Measurements from ENCODE around the gene SERPINA5. TPM values are rescaled to one million over a fixed set of nuclear protein-coding genes. Genes with fewer than 3 reads are reported as not detected.
A peak's percentile ranks its signal among the peaks of the same experiment; 100 is the strongest.

SERPINA5 gene
- total and polyA plus RNA-seq, 2 of the 13 experiments (the other 11 are each of a cell fraction or from before 2014, with no cell fraction given), result 449 to 498 TPM

DNA sequence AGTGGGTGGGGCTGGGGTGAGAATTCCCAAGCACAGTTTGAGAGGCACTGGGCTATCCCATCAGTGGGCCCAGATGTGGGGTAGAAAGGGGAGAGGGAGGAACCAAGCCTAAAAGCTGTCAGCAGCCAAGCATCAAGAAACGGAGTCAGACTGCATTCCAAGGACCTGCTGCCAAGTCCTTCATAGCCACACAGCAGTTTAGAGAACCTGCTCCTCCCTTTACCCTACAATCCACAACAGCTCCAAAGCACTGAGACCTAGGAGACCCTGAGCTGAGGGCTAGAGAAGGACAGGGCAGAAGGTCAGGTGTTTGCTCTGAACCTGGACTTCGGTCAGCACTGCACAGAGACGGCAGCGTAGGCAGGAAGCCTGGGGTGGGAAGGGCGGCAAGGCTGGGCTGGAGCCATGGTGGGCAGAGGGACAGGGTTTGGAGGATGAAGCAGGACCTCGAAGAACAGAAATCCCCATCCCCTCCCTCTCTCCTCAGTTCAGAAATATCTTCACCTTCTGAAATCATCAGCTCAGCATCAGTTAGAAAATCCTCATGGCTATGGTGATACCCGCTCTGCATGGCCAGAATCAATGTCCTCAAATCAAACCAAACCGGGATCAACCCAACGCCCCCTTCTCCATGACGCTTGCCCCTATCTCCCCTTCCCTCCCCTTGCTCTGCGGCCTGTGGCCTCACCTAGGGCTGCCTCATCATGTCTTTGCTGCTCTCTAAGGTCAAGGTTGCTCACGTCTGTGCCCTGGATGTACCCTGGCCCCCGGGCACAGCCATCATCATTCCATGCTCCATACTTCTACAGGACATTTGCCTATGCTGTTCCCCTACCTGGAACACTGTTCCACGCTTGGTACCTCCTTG lies 32.9 kb upstream of the SERPINA5 start (continued):
- TF ChIP-seq ZNF281 (CRISPR knock-in tag; IDR thresholded peaks at IDR 0.05; ENCODE audit: borderline replicate concordance) (peak; percentile 30; the same call in 1 of the 2 replicates), ZNF44 (CRISPR knock-in tag; IDR thresholded peaks at IDR 0.05) (peak; percentile 41), DDIT3 (CRISPR knock-in tag; IDR thresholded peaks at IDR 0.05) (no peak), ZBTB21 (CRISPR knock-in tag; IDR thresholded peaks at IDR 0.05) (no peak), ZNF792 (CRISPR knock-in tag; IDR thresholded peaks at IDR 0.05) (no peak), JARID2 (CRISPR knock-in tag; IDR thresholded peaks at IDR 0.05; ENCODE audit: insufficient replicate concordance) (no peak), HINFP (CRISPR knock-in tag; IDR thresholded peaks at IDR 0.05; ENCODE audit: low read depth) (no peak), THAP9 (CRISPR knock-in tag; IDR thresholded peaks at IDR 0.05; ENCODE audit: borderline replicate concordance) (no peak), HNF4G (IDR thresholded peaks at IDR 0.05; ENCODE audit: borderline replicate concordance, low read depth, low read length) (peak; percentile 80), HNF4G (CRISPR knock-in tag; IDR thresholded peaks at IDR 0.05; ENCODE audit: borderline replicate concordance, low read depth) (peak; percentile 98), ELF4 (CRISPR knock-in tag; IDR thresholded peaks at IDR 0.05; ENCODE audit: borderline replicate concordance) (no peak)
- TF ChIP-seq, protein P1, sequence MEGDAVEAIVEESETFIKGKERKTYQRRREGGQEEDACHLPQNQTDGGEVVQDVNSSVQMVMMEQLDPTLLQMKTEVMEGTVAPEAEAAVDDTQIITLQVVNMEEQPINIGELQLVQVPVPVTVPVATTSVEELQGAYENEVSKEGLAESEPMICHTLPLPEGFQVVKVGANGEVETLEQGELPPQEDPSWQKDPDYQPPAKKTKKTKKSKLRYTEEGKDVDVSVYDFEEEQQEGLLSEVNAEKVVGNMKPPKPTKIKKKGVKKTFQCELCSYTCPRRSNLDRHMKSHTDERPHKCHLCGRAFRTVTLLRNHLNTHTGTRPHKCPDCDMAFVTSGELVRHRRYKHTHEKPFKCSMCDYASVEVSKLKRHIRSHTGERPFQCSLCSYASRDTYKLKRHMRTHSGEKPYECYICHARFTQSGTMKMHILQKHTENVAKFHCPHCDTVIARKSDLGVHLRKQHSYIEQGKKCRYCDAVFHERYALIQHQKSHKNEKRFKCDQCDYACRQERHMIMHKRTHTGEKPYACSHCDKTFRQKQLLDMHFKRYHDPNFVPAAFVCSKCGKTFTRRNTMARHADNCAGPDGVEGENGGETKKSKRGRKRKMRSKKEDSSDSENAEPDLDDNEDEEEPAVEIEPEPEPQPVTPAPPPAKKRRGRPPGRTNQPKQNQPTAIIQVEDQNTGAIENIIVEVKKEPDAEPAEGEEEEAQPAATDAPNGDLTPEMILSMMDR (CRISPR knock-in tag; IDR thresholded peaks at IDR 0.05), result peak; percentile 35; the same call in 1 of the 2 replicates
- TF ChIP-seq, protein P2, sequence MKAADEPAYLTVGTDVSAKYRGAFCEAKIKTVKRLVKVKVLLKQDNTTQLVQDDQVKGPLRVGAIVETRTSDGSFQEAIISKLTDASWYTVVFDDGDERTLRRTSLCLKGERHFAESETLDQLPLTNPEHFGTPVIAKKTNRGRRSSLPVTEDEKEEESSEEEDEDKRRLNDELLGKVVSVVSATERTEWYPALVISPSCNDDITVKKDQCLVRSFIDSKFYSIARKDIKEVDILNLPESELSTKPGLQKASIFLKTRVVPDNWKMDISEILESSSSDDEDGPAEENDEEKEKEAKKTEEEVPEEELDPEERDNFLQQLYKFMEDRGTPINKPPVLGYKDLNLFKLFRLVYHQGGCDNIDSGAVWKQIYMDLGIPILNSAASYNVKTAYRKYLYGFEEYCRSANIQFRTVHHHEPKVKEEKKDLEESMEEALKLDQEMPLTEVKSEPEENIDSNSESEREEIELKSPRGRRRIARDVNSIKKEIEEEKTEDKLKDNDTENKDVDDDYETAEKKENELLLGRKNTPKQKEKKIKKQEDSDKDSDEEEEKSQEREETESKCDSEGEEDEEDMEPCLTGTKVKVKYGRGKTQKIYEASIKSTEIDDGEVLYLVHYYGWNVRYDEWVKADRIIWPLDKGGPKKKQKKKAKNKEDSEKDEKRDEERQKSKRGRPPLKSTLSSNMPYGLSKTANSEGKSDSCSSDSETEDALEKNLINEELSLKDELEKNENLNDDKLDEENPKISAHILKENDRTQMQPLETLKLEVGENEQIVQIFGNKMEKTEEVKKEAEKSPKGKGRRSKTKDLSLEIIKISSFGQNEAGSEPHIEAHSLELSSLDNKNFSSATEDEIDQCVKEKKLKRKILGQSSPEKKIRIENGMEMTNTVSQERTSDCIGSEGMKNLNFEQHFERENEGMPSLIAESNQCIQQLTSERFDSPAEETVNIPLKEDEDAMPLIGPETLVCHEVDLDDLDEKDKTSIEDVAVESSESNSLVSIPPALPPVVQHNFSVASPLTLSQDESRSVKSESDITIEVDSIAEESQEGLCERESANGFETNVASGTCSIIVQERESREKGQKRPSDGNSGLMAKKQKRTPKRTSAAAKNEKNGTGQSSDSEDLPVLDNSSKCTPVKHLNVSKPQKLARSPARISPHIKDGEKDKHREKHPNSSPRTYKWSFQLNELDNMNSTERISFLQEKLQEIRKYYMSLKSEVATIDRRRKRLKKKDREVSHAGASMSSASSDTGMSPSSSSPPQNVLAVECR (CRISPR knock-in tag; IDR thresholded peaks at IDR 0.05; ENCODE audit: borderline replicate concordance), result peak; percentile 28; the same call in 1 of the 2 replicates
